Adrenal gland (tissue), 12 donors: ENCODE measurements around the gene RGS12. TPM values are rescaled to one million over a fixed set of nuclear protein-coding genes. Genes with fewer than 3 reads are reported as not detected.

ENCODE experiments used
- DNase-seq, 7 donors: peaks; one replicate each; pipeline ENCODE4 v3.0.0-alpha.2; 2019 to 2020
- H3K27ac ChIP-seq, 5 donors: fragments of 200-600 bp; sonication (generic) in 4 of 5; 1 replicate in 3 of 5; 2 replicates in 2 of 5; pipeline versions ENCODE4 v1.5.1 to v1.8.0; 2016 to 2020; ENCODE audit warnings: mild to moderate bottlenecking in 1 of 5
- H3K27me3 ChIP-seq: fragments of 200-600 bp; 2 replicates; pipeline ENCODE4 v1.8.0; 2021
- H3K36me3 ChIP-seq, 2 donors: fragments of 200-600 bp; replicated peaks in 1 of 2; 1 replicate in 1 of 2; 2 replicates in 1 of 2; pipeline versions ENCODE4 v1.5.1 to v1.8.0; 2018 to 2022
- H3K4me1 ChIP-seq, 2 donors: fragments of 200-600 bp; replicated peaks in 1 of 2; 1 replicate in 1 of 2; 2 replicates in 1 of 2; pipeline versions ENCODE4 v1.5.1 to v1.8.0; 2018 to 2021
- H3K4me3 ChIP-seq, 4 donors: fragments of 200-600 bp; sonication (generic) in 3 of 4; one replicate each; pipeline ENCODE4 v1.5.1; 2016 to 2018
- H3K9me3 ChIP-seq, 3 donors: fragments of 200-600 bp; sonication (generic) in 1 of 3; replicated peaks in 1 of 3; 1 replicate in 2 of 3; 2 replicates in 1 of 3; pipeline versions ENCODE4 v1.5.1 to v1.8.0; 2016 to 2021
- POLR2A ChIP-seq, 2 donors: fragments of 450-650 bp; IDR thresholded peaks; one replicate each; pipeline ENCODE4 v1.6.1; 2017; ENCODE audit warnings: antibody characterized with exemption in 2 of 2, mild to moderate bottlenecking in 2 of 2, moderate library complexity in 1 of 2
- WGBS, 4 donors: extraction: QIAGEN DNeasy Blood & Tissue Kit in 2 of 4; methylation state at CpG; one replicate each; pipeline versions ENCODE4 v1.1.5 to v1.1.7; 2013 to 2017; 5-methylcytosine and 5-hydroxymethylcytosine counted together
- intact Hi-C, 2 donors: fragments of 100-400 bp; cut with DNase I; formaldehyde crosslinking; loops; one replicate each; pipeline versions ENCODE4 v1.14.1 to v1.15.0; 2022 to 2023
- polyA plus RNA-seq, 3 donors: library from polyadenylated mRNA; stranded (reverse); fragments of 200-250 nt in 2 of 3; fragments of 350-450 nt in 1 of 3; fragmentation: Illumina TruSeq in 1 of 3; extraction: RNeasy Lipid Tissue Mini Kit (QIAGEN cat#74804) in 1 of 3; gene quantifications; one replicate each; pipeline ENCODE4 v1.2.3, GENCODE V29; 2013 to 2014
- total RNA-seq, 9 donors: library from RNA; depleted of rRNA in 4 of 9; stranded (reverse); fragments of >200 nt in 4 of 9; fragments of 120-200 nt in 1 of 9; fragmentation: NEBNext Ultra II Directional in 1 of 9; extraction: Animal tissue kit (Norgen Biotek cat#: 25700) in 1 of 9; gene quantifications; one replicate each; pipeline versions ENCODE4 v1.1.0 to v1.2.4, GENCODE V29; 2013 to 2023
- TF ChIP-seq, protein P1 (sequence below), 6 experiments: fragments of 450-650 bp in 4 of 6; fragments of 200-600 bp in 2 of 6; sonication (generic) in 1 of 6; IDR thresholded peaks; 1 replicate in 5 of 6; 2 replicates in 1 of 6; pipeline versions ENCODE4 v1.5.1 to v1.8.0; 2016 to 2021; ENCODE audit warnings: antibody characterized with exemption in 6 of 6, mild to moderate bottlenecking in 2 of 6, moderate library complexity in 1 of 6
- donor health status: healthy with polysubstance abuse.
- donor health status: Bipolar disorder and iron deficiency.
- donor health status: DM: yes; HTN: yes; CAD: no.
- donor health status: DM: no; HTN: no; CAD: no.
- donor health status: DM: no; HTN: no; CAD: no.
- donor health status: DM: yes; HTN: yes; CAD: no.

The RGS12 gene
- total and polyA plus RNA-seq, 12 donors: 8.2 to 73.9 (median 21.9) TPM

DNA sequence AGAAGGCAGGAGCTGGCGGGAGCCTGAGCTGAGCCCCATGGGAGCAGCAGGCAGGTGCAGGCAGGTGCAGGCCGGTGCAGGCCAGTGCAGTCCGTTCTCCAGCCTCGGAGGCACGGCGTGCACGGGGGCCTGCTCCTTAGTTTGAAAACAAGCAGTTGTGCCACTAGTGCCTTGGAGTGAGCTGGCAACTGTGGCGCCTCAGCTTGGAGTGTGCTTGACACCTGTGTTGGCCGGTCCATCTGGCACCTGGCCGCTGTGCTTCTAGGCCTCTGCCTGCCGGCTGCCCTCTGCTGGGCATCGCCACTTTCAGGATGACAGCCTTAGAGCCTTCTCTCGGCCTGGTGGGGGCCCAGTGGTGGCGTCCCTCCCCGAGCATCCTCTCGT is 47.9 kb downstream of the RGS12 start:
- TF ChIP-seq, protein P1, sequence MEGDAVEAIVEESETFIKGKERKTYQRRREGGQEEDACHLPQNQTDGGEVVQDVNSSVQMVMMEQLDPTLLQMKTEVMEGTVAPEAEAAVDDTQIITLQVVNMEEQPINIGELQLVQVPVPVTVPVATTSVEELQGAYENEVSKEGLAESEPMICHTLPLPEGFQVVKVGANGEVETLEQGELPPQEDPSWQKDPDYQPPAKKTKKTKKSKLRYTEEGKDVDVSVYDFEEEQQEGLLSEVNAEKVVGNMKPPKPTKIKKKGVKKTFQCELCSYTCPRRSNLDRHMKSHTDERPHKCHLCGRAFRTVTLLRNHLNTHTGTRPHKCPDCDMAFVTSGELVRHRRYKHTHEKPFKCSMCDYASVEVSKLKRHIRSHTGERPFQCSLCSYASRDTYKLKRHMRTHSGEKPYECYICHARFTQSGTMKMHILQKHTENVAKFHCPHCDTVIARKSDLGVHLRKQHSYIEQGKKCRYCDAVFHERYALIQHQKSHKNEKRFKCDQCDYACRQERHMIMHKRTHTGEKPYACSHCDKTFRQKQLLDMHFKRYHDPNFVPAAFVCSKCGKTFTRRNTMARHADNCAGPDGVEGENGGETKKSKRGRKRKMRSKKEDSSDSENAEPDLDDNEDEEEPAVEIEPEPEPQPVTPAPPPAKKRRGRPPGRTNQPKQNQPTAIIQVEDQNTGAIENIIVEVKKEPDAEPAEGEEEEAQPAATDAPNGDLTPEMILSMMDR (IDR thresholded peaks at IDR 0.05): no peak
- TF ChIP-seq POLR2A (IDR thresholded peaks at IDR 0.05): no peak
- no peaks in the 10 kb centered on the region for H3K4me1 ChIP-seq
- no peaks in the 10 kb centered on the region for H3K9me3 ChIP-seq
- DNase-seq: peak in 3 of 7 donors; percentile 9 to 51 (median 17)
- no peak overlapping the region for H3K4me3 ChIP-seq
- intact Hi-C loops: no loop called here
- peaks cover 0 to 7% of the 10 kb centered on the region in 2 donors for H3K36me3 ChIP-seq
- 90 to 95% (median 92%) methylated on average over 9 to 16 of the region's 16 CpGs; no CpG with 5 or more reads in 1 of the 4 donors for WGBS, 4 donors
- no peak overlapping the region for H3K27ac ChIP-seq
- H3K27me3 ChIP-seq: no peaks in the 10 kb centered on the region

DNA sequence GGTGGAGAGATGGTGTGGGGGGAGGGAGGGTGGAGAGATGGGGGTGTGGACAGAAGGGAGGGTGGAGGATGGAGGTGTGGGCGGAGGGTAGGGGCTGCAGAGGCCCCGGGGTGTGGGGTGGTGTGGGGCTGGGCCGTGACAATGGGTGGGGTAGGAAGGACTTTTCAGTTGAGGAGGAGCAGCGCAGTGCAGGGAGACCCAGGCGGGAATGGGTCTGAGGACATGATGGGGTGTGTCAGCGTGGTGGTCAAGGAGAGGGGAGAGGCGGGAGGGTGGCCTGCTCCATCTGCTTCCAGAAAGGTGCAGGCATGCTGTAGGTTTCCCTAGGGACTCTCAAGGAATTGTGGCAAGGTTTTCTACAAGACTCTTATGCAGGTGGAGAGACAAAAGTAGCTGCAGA is 48.9 kb downstream of the RGS12 start:
- no peak for TF ChIP-seq POLR2A (IDR thresholded peaks at IDR 0.05)
- TF ChIP-seq, protein P1 (IDR thresholded peaks at IDR 0.05): no peak
- Histone ChIP-seq H3K27ac (peak overlapping the region in 1 of 5 donors; percentile 8), H3K9me3 (no peaks in the 10 kb centered on the region), H3K36me3 (peaks cover 0 to 7% of the 10 kb centered on the region in 2 donors), H3K4me1 (peaks cover 0 to 4% of the 10 kb centered on the region in 2 donors), H3K27me3 (no peaks in the 10 kb centered on the region), H3K4me3 (no peak overlapping the region)
- 74 to 85% (median 78%) methylated on average over 7 of the region's 7 CpGs for WGBS, 4 donors
- intact Hi-C loops: no loop called here
- DNase-seq: peak in 2 of 7 donors; percentile 13 to 14

DNA sequence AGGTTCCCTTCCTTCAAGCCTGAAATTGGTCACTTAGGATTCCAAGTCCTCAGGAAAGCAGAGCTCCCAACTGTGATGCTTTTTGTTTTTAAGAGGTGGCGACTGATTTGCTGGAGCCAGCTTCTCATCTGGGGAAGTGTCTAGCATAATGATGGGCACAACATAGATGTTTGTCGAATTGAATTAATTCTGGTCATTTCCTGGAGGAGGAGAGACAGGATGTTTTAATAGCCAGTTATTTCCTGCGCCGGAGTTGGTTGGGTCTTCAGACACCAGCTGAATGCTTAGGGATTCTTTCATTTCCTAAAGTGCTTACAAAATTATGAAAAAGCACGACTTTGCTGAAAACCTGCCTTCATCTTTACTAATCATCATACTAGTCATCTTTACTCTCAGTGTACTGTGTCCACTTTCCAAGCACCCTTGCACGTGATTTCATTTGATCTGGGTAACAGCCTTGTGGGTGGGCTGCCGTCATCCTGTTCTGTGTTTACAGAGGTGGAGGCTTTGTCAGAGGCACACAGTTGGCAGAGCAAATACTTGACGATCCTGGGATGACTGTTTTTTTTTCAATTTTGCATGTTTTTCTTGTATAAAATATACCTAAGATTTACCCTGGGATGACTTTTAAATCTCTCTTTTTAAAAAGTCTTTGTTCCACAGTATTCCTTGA is 49.5 kb downstream of the RGS12 start:
- intact Hi-C loops: no loop called here
- H3K4me3 ChIP-seq: no peak overlapping the region
- H3K36me3 ChIP-seq: peaks cover 0 to 7% of the 10 kb centered on the region in 2 donors
- WGBS, 4 donors: 47 to 59% (median 55%) methylated on average over 8 of the region's 8 CpGs
- no peaks in the 10 kb centered on the region for H3K9me3 ChIP-seq
- TF ChIP-seq, protein P1 (IDR thresholded peaks at IDR 0.05): no peak
- TF ChIP-seq POLR2A (IDR thresholded peaks at IDR 0.05): no peak
- DNase-seq: peak in 2 of 7 donors; percentile 13 to 14
- H3K27ac ChIP-seq: peak overlapping the region in 2 of 5 donors; percentile 8 to 52
- H3K27me3 ChIP-seq: no peaks in the 10 kb centered on the region
- peaks cover 0 to 4% of the 10 kb centered on the region in 2 donors for H3K4me1 ChIP-seq

Other genes starting within 250 kb of the RGS12 start
- gene HTT-AS, start 218.5 kb upstream of the RGS12 start, total RNA-seq: not detected
- not detected for gene HTT-AS, start 218.5 kb upstream of the RGS12 start, polyA plus RNA-seq
- gene HTT, start 218.3 kb upstream of the RGS12 start, total RNA-seq: 10 to 100 TPM; 38.4 to 77.1 (median 54.4) TPM
- 10 to 100 TPM; 16.1 to 34.0 (median 33.1) TPM for gene HTT, start 218.3 kb upstream of the RGS12 start, polyA plus RNA-seq
- 1 to 10 TPM in 1 of 9 donors, under 1 TPM in 7, not detected in 1; 0.28 to 3.0 (median 0.43) TPM for gene MSANTD1, start 43.9 kb upstream of the RGS12 start, total RNA-seq
- 1 to 10 TPM in 1 of 3 donors, under 1 TPM in 2; 0.05 to 1.1 (median 0.24) TPM for gene MSANTD1, start 43.9 kb upstream of the RGS12 start, polyA plus RNA-seq
- under 1 TPM in 5 of 9 donors, not detected in 4; 0.12 to 0.83 (median 0.22) TPM for gene HGFAC, start 148.9 kb downstream of the RGS12 start, total RNA-seq
- under 1 TPM in 2 of 3 donors, not detected in 1; 0.64 to 0.84 TPM for gene HGFAC, start 148.9 kb downstream of the RGS12 start, polyA plus RNA-seq
- 1 to 10 TPM in 6 of 9 donors, under 1 TPM in 3; 0.18 to 4.2 (median 1.1) TPM for gene DOK7, start 170.3 kb downstream of the RGS12 start, total RNA-seq
- gene DOK7, start 170.3 kb downstream of the RGS12 start, polyA plus RNA-seq: 1 to 10 TPM in 1 of 3 donors, under 1 TPM in 1, not detected in 1; 0.98 to 3.1 TPM
- 100 to 1,000 TPM; 169 to 309 (median 193) TPM for gene LRPAP1, start 239.4 kb downstream of the RGS12 start, total RNA-seq
- 10 to 100 TPM; 32.9 to 79.6 (median 40.4) TPM for gene LRPAP1, start 239.4 kb downstream of the RGS12 start, polyA plus RNA-seq